HG03469 (cell line): Measurements from ENCODE around the gene CYB561A3.
"Not testable (repeated sequence)": the region's sequence is repeated elsewhere in the genome, so short reads cannot be mapped to it uniquely, and the experiment has no call there.

Experiments used
- ATAC-seq: cut with Tn5 transposase; IDR thresholded peaks from one replicate; pipeline ENCODE4 v1.9.1; 2021; ENCODE audit warnings: mild to moderate bottlenecking, moderate library complexity, moderate number of reproducible peaks; ENCODE audit not compliant: unreplicated experiment

Gene CYB561A3, protein sequence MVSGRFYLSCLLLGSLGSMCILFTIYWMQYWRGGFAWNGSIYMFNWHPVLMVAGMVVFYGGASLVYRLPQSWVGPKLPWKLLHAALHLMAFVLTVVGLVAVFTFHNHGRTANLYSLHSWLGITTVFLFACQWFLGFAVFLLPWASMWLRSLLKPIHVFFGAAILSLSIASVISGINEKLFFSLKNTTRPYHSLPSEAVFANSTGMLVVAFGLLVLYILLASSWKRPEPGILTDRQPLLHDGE

DNA sequence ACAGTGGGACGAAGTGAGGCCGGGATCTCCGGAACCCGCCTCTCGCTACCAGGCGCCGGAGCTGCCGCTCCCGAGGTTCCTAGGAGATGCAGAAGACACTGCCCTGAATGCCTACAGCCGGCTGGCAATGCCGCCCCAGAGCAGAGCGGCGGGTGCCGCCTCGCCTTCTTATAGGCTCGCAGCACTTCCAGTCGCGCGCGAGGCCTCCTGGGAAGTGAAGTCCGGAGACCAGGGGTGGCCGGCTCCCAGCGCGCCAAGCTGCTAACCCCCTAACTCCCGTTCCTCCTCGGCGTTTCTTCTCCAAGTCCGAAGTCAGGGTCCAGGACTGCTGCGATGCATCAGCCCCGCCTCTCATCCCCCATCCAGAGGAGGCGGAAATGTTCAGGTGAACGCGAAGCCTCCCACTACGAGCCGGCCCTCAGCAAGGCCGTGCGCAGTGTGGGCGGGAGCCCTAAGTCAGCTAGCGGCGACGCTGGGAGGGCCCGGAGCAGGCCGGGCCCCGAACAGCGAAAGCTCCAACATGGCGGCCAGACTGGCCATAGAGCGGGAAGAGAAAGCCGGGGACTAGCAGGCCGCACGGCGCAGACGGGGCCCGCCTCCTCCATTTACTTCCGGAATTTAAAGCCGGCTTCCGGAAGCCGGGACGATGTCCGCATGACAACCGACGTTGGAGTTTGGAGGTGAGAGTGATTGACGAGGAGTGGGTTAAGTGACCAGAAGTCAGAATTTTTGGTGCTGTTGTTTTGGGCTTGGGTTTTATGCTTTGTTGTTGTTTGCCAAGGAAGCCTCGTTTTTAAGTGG lies at the start of gene CYB561A3, which contains the start of gene TMEM138:
Gene CYB561A3 (minus strand): TSS at position 142 of the 801 bp plus-strand sequence. CDS start 5,169 bp downstream, outside the sequence.
Gene TMEM138 (plus strand): TSS at position 634 of the 801 bp plus-strand sequence. CDS start 2,017 bp downstream, outside the sequence.
- peak; percentile 57 for ATAC-seq

DNA sequence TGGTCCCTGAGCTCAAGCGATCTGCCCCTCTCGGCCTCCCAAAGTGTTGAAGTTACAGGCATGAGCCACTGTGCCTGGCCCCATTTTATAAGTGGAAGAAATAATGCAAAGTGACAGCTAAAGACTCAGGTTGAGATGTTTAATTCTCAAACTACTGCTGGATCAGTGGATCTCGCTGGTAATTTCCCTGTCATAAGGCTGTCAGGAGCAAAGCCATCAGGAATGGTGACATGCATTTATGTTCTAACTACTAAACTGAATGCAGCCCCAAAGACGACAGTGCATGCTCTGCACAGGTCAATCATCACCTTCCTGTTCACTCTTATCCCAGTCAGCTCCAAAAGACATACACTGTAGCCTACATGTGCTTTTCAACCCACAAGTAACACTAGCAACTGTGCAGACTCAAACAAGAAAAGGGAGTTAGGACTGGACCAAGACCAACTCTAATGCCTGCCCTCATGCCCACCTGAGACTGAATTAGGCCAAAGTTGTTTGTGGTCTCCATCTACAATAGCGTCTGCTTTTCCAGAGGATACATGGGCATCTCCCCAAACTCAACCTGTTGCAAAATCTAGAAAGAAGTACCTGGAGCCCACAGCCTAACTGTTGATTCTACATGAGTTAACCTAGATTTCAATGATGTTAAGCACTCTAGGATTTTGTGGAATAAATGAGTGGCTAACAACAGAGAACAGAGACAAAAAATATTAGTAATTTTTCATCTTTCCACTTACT lies 45.5 kb upstream of the CYB561A3 start:
- ATAC-seq = no peak

- no peak for ATAC-seq
Observed at GRCh38 chr11:61406067-61406466, 44.4 kb upstream of the CYB561A3 start.

GRCh38 chr11:61404641-61405040 lies 43.0 kb upstream of the CYB561A3 start:
- no peak for ATAC-seq

DNA sequence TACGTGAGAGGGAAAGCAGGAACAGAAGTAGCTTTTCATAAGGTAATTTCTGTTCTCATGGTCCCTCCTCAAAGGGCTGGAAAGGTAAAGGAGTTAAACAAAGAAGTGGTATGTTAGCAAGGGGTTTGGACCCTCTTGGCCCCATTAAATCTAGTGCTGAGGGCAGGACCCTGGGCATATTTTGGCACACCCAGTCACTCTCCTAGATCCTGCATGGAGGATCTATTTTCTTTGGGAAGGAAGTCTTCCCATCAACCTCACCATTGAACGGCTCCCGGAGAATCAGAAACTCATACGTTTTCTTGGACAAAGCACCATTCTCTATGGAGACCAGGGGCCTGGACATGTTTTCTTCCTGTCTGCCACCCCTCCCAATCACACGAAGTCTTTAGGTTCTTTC lies 42.4 kb upstream of the CYB561A3 start:
- no peak for ATAC-seq

DNA sequence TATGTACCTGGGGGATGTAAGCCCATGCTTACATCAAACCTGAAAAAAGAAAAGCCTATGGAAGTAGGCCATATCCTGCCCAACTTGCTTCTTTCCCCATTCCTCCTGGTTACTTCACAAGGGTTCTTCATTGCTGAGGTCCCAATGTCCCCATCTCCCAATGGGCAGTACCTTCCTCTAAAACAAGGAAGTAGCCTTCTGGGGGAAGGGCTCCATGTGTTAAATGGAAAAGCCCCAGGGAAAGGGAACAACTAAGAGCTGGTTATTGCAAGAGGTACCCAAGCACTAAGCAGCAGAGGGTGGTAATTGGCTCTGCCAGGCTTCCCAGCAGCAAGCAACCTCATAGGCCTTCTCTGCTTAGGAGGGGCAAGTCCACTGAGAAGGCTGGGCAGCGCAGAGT lies 42.0 kb upstream of the CYB561A3 start:
- ATAC-seq = no peak

DNA sequence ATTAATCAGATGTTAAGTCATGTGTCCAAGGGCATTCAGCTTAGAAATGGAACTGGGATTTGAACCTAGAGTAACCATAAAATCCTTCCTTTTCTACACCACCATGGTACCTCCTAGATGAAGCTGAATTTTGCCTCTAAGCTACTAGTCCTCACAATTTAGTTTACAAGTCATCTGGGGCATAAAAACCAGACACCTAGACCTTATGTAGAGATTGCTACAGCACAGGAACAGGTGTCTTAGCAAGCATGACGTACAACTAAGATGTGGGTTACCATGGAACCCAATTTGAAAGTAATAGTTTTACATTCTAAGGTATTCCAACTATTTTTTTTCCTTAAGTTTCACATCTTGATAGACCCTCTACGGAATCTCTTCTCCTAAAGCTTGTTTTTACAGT lies 39.9 kb upstream of the CYB561A3 start:
- ATAC-seq = no peak

- no peak for ATAC-seq
Observed at GRCh38 chr11:61401173-61401572, 39.5 kb upstream of the CYB561A3 start.

DNA sequence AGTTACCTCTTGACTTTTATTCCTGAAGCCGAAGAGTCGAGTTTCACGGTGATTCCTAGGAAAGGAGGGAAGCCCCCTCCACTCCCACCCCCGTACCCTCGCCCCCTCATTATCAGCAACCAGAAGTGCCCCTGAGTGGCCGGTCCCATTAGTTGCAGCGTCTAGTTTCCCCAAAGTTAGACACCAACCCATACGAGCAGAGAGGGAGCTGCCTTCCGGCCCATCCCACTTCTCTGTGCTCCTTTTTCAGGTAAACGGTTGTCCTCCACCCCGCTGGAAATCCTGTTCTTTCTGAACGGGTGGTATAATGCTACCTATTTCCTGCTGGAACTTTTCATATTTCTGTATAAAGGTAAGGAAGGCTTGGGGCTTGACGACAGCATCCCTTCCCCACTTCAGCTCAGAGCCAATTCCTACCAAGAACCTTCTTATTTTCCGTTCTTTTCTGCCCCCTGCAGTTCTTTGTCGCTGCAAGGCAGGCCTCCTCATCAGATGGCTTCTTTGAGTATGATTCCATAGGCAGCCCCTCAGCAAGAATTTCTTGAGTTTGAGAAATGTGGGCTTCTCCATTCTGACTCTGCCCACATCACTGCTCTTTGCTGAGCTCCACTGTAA lies 31.4 kb upstream of the CYB561A3 start:
- ATAC-seq = no peak

DNA sequence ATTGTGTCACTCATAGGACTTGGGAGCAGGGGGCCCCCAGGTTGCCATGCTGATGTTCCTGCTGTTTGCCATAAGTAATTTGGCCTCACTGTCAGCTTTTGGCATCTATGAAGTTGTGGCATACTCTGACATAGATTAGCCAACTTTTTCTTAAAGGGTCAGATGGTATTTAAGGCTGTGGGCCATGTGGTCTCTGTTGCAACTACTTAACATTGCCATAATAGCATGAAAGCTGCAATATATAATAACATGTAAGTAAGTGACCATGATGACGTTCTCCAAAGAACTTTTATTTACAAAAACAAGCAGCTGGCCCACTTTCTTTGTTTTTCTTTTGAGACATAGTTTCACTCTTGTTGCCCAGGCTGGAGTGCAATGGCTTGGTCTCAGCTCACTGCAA lies 28.5 kb upstream of the CYB561A3 start:
- ATAC-seq = no peak

GRCh38 chr11:61384271-61385242 lies 22.9 kb upstream of the CYB561A3 start:
- no peak for ATAC-seq

DNA sequence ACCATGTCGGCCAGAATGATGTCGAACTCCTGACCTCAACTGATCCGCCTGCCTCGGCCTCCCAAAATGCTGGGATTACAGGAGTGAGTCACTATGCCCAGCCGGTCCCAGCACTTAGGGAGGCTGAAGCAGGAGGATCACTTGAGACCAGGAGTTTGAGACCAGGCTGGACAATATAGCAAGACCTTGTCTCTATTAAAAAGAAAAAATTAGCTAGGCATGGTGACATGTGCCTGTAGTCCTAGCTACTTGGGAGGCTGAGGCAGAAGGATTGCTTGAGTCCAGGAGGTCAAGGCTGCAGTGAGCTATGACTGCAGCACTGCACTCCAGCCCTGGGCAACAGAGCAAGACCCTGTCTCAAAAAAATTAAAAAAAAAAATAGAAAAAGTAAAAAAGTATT lies 22.2 kb upstream of the CYB561A3 start:
- ATAC-seq = not testable (repeated sequence)

- no peak for ATAC-seq
Observed at GRCh38 chr11:61380884-61381283, 19.2 kb upstream of the CYB561A3 start.

DNA sequence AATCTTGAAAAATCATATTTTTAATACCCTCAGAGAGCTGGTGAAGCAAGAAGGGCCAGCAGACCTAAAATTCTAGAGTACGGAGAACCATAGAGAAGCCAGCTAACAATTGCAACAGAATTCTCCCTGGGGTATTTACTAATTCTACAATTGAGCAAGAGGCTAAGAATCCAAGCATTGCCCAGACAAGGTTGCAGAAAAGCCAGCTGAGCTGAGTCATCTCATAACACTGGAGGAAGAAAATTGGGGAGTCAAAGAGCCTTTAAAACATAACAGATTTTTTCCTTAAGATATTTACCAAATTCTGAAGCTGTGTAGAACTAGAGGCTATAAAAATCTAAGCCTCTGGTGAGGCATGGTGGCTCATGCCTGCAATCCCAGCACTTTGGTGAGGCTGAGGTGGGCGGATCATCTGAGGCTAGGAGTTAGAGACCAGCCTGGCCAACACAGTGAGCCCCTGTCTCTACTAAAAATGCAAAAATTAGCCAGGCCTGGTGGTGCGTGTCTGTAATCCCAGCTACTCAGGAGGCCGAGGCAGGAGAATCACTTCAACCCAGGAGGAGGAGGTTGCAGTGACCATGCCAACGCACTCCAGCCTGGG lies 17.1 kb upstream of the CYB561A3 start:
- ATAC-seq = no peak

GRCh38 chr11:61377461-61378160 lies 15.9 kb upstream of the CYB561A3 start:
- ATAC-seq = no peak

- no peak for ATAC-seq
Observed at GRCh38 chr11:61375761-61376108, 14.1 kb upstream of the CYB561A3 start.

DNA sequence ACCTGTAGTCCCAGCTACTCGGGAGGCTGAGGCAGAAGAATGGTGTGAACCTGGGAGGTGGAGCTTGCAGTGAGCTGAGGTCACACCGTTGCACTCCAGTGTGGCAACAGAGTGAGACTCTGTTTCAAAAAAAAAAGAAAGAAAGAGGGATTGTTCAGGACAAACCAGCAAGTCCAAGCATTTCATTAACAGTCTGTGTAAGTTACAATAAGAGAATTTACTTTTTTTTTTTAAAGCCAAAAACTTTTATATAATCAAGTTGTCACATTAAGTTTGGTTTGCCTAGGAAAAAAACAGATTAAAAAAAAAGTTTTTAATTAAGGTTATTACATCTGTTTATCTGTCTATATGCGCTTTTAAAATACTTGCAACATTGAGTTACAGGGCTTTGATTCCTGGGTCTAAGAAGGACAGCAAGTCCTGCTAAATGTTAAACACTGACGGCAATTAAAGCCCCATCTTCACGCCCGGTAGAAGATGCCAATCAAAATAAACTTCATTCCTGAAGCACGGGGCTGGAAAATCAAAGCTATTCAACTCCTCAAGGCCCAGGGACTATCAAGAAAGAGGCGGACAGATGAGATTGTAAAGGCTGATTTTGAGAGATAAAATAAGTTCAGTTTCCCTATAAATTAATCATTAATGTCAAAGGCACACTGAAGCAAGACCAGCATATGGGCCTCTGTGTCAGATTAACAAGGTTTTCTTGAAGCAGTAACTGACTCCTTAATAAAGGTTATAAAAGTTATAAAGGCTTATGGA lies 11.2 kb upstream of the CYB561A3 start:
- ATAC-seq = no peak

GRCh38 chr11:61370349-61371005 lies 8.8 kb upstream of the CYB561A3 start:
- no peak for ATAC-seq
